Measurements from ENCODE around the gene SULT4A1.

DNA sequence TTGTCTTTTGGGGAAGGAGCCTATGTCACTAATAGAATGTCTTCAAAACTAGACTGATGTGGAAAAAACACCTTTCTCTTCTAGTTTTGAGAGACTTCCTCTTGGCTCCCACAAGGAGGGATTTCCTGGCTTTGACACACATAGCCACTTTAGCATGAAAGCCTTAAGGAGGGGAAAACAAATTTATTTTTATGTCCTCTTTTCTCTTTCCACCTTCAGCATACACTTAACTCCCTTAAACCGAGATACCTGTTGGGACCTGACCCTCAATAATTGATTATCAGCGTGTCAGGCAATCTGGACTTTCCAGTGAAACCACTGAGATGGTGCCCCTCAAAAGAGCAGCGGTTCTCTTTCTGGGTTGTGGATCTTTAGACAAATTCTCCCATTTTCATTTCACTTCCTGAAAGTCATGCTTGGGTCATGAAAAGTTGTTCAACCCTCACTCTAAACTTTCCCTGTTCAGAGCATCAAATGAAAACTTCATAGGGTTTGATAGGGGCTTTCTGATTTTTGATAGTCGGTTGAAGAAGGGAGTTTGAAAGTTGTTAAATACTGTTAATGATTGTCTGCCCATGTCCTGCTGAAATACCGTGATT lies 59.3 kb downstream of the SULT4A1 start:
- no peak for TF ChIP-seq YY1 (IDR thresholded peaks at IDR 0.05; ENCODE audit: insufficient read depth, insufficient read length)
- TF ChIP-seq SUZ12 (IDR thresholded peaks at IDR 0.05; ENCODE audit: extremely low read depth, insufficient read depth, insufficient read length), result no peak
- no peak for TF ChIP-seq ZNF274 (IDR thresholded peaks at IDR 0.05; ENCODE audit: low read depth, low read length)

Measured in NT2/D1 (cell line).